NCI-H2029 (cell line): ENCODE results near the gene FAM219A.

Experiments used
- DNase-seq: peaks from one replicate; lab custom pipeline; 2025; lab: John Stamatoyannopoulos, UW

The FAM219A gene, protein sequence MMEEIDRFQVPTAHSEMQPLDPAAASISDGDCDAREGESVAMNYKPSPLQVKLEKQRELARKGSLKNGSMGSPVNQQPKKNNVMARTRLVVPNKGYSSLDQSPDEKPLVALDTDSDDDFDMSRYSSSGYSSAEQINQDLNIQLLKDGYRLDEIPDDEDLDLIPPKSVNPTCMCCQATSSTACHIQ

DNA sequence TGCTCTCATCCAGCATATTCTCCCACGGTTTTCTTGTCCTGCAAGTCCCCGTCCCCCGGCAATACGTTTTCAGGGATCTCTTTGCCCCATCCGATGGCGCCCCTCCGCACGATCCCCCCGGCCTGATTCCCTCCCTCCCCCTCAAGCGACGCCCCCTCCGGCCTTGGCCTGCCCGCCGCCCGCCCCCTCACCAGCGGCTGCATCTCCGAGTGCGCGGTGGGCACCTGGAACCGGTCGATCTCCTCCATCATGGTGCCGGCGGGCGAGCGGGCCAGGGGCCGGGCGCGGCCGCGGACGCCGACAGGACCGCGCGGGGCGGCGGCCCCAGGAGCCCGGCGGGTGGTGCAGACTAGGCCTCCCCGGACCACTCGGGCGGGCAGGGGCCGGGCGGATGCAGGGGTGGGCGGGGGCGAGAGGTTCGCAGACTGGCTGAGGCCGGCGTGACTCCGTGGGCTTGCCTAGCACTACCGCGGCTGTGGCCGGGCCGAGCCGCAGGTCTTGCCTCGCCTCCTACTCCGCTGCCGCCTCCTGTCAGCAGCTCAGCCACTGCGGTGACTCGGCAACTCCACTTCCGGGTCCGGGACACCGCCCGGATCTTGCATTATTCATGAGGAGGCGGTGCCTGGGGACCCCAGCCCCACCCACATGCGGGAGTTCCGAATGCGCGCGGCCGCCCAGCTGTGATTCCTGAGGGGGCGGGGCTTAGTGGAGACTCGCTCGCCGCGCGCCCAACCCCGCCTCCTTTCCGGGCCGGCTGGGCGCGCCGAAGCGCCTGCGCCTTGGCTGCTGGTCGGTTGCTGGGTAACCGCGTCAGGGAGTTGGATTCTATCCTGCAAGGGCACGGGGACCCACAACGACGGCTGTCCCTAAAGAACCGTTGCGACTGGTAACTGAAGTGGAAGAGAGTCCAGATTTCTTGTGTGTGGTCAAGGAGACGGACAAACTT is at the start of gene FAM219A, which contains the start of gene DNAI1:
Gene FAM219A, minus strand, starts transcription at position 558 of the 946 bp plus-strand sequence. Its CDS starts 307 bp downstream, at position 251.
Gene DNAI1, plus strand, starts transcription at position 793 of the 946 bp plus-strand sequence. CDS start 201 bp downstream, outside the sequence.
- DNase-seq: peak; percentile 97

DNA sequence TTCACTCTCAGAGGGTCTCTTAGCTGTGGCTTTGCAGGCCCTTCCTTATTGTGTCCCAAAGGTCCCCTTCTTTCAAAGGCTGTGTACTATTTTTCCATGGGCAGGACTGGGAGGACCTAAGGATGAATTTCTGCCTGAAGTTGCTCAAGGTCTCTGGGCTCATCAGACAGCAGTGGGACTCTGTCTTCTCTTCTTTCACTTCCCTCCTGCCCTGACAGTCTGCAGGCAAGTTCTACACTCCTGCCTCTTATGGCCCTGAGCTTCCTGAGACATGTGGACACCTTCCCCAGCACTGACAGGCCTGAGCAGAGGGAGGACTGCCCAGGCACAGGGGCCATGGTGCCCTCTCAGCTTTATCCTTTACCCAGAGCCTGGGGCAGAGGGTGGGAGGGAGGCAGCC is 49.6 kb upstream of the FAM219A start:
- DNase-seq: no peak

DNA sequence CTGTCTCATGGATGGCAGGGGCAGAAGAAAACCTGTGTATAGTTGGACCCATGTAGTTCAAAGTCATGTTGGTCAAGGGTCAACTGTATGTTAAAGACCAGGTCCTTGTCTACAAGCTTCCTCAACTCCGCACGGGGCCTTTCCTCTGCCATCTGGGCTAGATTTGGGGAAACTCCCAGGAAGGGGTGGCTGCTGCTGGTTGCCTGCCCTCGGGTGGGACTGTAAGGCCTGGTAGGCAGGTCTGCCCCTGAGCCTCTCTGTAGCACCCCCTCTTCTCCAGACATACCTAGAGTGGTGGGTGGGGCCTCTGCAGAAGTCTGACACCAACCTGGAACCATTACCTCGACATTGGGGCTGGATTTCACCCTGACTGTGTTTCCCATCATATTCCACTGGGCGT is 49.2 kb upstream of the FAM219A start:
- no peak for DNase-seq

DNA sequence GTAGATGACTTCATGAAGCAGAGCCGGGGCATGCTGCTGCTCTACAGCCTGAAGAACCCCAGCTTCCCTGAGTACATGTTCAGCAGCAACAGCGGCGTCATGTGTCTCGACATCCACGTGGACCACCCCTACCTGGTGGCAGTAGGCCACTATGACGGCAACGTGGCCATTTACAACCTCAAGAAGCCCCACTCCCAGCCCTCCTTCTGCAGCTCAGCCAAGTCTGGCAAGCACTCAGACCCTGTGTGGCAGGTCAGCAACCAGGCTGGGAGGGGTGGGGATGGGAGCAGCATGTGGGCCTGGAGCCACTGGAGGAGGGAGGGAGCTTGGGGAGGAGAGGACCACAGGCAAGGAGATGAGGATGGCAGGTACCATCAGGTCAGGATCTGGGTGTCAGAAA is 48.3 kb upstream of the FAM219A start:
- no peak for DNase-seq

DNA sequence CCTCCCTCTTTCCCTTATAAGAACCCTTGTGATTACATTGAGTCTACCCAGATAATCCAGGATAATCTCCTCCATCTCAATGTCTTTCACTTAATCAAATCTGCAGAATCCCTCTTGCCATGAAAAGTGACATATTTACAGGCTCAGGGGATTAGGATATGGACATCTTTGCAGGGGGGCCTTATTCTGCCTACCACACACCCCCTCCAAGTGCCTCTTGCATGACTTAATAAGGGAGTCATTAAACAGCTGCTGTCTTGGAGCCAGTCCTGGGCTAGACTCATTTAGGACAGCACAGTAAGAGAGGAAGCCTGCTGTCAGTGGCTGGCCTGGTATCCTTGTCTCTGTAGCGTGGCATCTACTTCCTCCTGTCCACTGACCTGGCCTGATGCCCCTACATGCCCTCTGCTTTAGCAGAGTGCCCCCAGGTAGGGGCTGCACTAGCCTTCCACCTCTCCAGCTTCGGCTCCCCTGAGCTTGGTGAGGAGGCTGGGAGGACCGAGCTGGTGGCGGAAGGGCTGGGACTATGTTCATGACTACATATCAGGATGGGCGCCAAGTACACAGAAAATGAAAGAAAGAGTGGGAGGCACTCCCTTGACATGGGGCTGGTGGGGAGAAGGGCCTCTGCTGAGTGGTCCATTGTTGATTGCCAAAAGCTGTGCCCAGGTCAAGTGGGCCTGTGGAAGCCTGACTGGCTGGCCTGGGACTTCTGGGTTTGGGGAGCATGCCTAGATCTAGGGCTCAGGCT is 47.2 kb upstream of the FAM219A start:
- DNase-seq: no peak

DNA sequence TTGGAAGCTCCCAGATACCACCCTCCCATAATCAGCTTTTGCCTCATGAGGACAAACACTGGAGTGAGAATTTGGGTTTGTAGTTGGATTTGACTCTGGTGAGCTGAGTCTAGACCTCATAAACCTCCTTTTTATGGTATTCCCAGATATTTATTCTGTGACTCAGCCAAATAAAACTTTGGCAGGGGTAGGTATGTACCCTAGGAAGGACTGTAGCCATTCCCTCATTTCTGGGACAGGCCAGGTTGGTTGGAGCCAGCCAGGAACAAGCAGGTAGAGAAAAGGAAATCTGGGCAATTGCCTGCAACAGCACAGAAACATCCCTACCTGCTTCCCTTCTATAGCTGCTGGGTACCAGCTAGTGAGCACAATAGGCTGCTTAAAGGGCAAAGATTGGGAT is 45.0 kb upstream of the FAM219A start:
- no peak for DNase-seq

DNA sequence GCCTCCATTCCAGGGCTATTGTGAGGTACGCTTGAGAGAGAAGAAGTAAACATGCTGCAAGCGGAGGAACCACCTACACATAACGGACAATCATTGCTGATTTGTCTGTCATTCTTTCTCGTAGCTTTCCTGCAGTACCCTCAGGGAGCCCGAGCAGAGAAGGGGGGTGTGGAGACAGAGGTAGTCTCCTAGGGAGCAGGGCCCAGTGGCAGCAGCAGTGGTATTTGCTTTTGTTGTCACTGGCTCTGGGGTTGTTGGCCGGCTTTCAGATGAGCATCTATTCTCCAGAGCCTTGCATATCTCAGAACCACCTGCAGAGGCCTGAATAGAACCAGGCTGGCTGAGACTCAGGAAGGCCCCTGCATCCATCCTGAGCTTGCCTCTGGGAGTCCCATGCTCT is 44.5 kb upstream of the FAM219A start:
- DNase-seq: peak; percentile 35

DNA sequence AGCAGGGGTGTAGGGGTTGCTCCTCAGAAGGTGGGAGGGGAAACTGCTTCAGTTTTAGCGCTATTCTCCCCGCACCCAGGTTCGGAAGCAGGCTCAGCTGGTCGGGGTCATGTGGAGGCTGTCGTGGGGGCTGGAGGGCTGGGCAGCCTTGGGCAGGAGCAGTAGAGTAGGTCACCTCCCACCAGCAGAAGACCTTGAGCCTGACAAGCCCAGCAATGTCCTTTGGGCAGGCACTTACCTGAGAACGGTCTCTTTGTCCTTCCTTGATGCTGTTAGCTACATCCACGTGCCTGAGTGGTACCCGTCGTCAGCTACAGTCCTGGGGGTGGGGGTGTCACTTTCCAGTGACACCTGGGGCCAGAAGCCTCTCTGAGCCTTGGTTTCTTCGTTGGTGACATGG is 44.1 kb upstream of the FAM219A start:
- DNase-seq: no peak

DNA sequence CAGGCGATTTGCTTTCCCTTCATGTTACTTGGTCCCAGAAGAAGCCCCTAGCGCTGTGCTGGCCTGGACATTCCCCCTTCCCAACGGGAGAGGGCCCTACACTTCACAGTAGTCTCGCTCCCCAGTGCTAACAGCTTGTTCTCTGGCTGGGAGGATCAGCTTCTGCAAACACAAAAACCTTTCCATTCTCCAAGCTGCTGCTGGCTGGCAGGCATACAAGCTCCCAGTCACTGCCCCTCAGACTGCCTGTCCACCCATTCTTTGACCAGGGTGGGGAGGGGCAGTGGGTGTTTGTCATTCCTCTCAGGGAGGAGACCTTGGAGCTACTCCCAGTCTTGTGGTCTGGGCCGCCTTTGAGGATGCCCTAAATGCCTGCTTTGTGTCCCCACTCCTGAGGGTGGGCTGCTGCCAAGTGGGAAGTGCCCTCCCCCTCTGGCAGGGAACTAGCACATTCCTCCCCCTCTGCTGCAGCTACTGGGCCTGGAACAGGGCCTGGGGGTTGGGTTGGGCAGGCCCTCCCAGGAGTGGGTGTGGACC is 43.6 kb upstream of the FAM219A start:
- DNase-seq: peak; percentile 89

DNA sequence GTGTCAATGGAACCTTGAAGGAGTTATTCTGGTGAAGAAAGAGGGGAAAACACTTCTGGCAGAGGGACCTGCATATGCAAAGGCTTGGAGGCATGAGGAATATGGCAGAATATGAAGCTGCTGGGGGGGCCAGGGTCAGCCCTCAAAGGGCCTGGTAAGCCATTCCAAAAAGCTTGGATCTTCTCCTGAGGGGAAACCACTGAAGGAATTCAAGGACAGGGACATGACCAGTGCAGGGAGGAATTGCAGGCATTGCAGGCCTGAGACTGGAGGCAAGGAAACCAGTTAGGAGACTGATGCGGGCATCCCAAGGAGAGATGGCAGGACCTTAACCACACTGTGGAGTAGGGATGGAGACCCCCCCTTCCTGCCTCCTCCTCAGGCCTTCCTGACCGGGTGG is 43.0 kb upstream of the FAM219A start:
- no peak for DNase-seq

DNA sequence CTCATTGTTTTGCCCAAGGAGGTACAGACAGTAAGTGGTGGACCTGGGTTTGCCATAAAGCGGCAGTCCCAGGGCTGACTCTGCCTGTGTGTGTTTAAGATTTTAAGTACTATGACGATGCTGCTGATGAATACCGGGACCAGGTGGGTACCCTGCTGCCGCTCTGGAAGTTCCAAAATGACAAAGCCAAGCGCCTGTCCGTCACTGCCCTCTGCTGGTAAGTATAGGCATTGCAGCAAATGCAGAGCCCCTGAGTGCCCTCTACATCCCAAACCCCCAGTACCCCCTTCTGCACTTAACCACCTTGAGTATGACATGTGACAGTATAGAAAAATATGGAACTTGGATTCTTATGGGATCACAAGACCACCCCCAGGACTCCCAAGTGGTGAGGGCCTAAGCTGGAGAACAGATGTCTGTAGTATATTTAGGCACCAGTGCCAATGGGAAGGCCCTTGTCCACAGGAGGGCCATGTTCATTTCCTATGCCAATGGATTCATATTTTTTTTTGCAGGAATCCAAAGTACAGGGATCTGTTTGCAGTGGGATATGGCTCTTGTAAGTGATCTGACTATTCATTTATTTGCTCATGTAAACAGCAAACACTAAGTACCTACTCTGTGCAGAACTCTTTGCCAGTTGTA is 42.4 kb upstream of the FAM219A start:
- peak; percentile 35 for DNase-seq

DNA sequence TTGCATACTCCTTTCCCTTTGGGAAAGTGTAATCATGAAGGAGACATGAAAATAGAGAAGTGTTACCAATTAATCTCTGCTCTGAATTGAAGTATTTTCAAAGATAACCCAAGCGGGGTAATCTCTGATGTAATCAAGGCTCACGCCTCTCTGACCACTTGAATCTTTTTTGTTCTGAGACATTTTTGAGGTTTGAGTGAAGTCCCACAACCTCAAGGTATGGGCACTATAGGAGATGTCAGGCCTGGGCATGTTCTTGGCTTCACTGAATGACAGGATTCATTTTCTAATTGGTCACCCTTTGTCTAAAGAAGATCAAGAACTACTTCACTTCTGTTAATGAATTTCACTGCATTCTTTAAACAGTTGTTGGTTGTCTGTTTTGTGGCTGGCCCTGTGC is 40.7 kb upstream of the FAM219A start:
- no peak for DNase-seq

DNA sequence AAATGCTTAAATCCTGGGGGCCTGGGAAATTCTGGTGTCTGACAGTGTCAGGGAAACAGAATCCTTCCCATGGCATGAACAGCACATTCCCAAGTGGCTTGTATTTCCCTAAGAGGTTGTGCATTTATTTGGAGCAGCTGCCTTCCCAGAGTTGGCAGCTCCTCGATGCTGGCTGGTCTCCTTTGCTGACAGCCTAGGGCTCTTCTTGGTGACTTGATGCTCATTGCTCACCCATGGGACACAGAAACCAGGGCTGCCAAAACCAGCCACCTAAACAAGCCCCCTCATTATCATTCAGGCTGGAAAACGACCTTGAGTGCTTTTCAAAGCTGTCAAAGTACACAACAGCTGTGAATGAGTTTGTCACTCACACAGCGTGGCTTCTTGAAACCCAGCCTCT is 40.2 kb upstream of the FAM219A start:
- no peak for DNase-seq

DNA sequence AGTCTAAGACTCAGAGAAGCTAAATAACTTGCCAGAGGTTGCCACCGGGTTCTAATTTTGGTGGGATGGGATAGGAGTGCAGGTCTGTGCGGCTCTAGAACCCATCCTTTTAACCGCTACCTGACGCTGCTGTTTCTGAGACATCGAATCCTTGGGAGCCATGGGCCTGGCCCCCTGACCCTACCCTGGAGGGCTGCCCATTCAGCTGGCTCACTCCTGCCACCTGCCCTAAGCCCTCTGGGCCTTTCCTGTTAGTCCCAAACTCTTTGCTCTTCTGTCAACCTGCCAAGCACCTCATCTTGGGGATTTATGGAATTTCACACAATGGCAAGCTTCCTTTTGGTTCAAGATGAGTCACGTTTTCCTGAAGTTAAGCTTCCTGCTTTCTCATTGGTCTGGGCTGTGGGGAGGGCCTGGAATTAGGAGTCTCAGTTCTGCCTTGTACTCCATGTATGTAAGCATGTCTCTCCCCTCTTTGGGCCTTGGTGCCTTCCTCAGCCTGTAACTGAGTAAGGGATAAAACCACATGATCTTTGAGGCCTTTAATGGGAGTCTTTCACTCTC is 37.9 kb upstream of the FAM219A start:
- no peak for DNase-seq

DNA sequence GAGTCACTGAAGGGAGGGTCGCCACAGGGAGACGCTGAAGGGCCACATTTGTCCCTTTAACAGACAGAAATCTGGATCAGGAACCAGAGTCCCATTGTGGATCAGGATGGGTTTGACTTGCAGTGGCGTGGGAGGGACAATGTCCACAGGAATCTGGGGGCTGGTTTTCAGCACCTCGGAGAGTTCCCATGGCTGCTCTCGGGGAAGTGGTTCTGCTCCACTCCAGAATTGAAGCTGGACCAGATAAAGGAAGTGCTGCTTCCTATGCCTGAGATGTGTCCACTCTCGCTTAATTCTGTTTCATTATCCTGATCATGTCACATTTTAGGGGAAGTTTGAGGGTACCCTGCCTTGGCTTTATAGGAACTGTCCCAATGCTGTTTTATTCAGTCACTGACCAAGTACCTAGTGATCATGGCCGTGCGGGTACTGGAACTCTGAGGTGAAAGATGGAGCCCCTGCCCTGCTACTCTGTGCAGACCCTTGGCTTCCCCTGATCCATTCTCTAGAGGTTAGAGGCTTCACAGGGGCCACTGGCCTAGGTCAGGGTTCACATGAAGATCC is 35.7 kb upstream of the FAM219A start:
- no peak for DNase-seq

DNA sequence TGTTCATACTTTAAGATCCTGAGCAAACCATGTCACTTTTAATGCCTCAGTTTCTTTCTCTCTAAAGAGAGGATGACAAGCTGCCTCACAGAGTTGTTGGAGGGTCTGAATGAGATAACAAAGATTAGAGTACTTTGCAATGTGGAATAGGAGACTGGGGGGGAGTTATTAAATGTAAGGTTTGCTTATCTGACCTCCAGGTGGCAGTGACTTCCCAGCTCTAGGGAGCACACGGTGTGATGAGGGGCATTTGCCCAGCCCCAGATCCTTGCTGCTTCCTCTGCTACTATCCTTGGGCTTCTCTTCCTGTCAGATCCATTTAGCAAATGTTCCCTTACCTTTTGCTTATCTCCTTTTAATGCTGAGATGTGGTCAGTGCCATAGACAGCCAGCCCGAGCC is 33.7 kb upstream of the FAM219A start:
- no peak for DNase-seq

DNA sequence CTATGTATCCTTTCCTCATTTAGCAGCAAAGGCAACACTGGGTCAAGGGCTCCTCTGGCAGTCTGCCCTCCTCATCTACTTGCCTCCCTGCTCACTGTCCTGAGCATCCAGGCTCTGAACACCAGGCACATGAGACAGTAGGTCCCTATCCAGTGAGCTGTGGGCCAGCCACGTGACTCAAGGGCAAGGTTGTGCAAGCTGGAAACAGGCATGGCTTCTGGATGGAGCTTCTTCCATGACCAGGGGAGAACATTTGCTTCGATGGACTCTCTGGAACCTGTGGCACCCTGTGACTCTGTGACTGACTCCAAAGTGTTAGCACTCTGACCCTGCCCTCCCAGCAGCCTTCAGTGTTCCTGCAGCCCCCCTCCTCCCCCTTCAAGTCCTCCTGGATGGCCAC is 33.2 kb upstream of the FAM219A start:
- DNase-seq: no peak

DNA sequence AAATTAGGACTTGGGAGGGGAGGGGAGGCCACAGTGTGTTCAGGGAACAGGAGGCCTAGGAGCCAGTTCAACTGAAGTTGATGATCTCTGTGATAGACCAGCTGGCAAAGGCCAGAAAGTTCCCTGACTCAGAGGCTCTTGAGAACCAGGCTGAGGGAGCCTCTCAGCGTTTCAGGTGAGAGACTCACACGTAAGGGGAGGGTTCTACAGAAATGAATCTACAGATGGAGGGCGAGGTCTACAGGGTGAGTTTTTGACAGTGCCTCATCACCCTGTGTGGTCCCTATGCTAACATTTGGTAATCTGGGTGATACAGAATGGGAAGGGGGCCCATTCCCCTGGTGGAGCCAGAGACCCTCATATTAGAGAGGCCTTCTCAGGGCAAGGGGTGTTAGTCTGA is 32.4 kb upstream of the FAM219A start:
- DNase-seq: no peak

DNA sequence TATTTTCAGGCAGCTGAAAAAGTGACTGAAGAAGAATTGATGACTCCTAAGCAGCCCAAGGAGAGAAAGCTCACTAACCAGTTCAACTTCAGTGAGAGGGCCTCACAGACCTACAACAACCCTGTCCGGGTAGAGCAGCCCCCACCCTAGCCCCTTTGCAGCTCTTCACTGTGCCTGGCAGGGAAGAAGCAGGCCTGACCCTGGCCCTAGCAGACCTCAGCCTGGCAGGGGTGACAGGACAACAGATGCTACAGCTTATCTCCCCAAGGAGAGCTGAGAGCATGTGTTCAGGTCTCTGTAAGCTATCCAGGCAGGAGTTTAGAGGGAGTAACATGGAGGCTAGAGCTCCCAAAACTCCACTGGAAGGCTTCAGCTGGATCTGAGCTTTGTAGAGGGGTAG is 32.0 kb upstream of the FAM219A start:
- no peak for DNase-seq

DNA sequence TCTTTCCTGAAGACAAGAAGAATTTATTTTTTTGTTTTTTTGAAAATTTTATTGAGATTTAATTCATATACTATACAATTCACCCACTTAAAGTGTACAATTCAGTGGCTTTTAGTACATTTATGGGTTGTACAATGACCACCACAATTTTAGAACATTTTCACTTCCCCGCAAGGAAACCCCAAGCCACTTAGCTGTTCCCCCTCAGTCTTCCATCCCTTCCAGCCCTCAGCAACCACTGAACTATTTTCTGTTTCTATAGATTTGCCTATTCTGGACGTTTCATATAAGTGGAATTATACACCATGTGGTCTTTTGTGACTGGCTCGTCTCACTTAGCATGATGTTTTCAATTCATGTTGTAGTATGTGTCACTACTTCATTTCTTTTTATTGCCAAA is 28.2 kb upstream of the FAM219A start:
- DNase-seq: no peak

DNA sequence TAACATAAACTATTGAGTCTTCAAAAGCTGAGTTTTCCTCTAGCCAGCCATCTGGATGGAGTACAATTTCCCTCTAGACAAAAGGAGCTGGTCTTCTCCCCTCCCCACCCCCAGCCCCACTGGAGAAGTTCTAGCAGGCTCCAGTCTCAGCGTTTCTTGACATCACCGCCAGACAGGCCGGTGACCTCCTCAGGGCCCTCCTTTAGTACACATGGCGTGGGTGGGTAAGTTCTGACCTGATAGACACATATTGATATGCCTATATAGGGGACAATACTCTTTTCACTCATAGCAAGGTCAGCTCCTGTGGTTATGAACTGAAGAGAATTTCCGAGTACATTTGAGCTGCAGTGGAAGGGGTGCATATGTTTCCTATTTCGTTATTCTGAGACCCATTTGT is 27.5 kb upstream of the FAM219A start:
- DNase-seq: no peak
